HCT116 (cell line): Measurements from ENCODE around the gene PCNT. TPM values are rescaled to one million over a fixed set of nuclear protein-coding genes. Genes with fewer than 3 reads are reported as not detected.

Experiments used
- ATAC-seq: fragments of 200-7000 bp; cut with Tn5 transposase; 2 replicates; pipeline ENCODE4 v1.9.1; 2020; ENCODE audit warnings: mild to moderate bottlenecking, moderate library complexity
- BruUV-seq: library from RNA; stranded (reverse); fragments of 400-500 nt; replicated peaks from 2 replicates; lab custom pipeline; 2021; lab: Mats Ljungman, UMichigan
- CTCF ChIA-PET: fragments of 300-600 bp; sonication (Branson Sonifier 250); formaldehyde crosslinking; loops from one replicate; lab custom pipeline; 2021; ENCODE audit warnings: antibody characterized with exemption; lab: Charles Lee
- POLR2A ChIA-PET: fragments of 300-600, 350-600 bp; sonication (Branson Sonifier 250); formaldehyde crosslinking; loops from one replicate; lab custom pipeline; 2021; ENCODE audit warnings: antibody characterized with exemption; lab: Charles Lee
- RAD21 ChIA-PET, 2 experiments: fragments of 300-600 bp; sonication (Branson Sonifier 250); formaldehyde crosslinking; loops; one replicate each; lab custom pipeline; 2023; ENCODE audit warnings: low total read pairs in 2 of 2; ENCODE audit not compliant: uncharacterized antibody in 2 of 2, unreplicated experiment in 2 of 2, low non-redundant PET in 1 of 2; lab: Charles Lee
- DNase-seq: peaks from one replicate; pipeline ENCODE4 v3.0.0-alpha.2; 2010; ENCODE audit warnings: low read depth, low spot score
- H2AFZ ChIP-seq: fragments of 200-600 bp; shearing (Covaris generic), sonication (generic); 2 replicates; pipeline ENCODE4 v1.6.1; 2017; ENCODE audit warnings: low read depth, mixed run types, mixed read lengths, antibody characterized with exemption, low read length; ENCODE audit not compliant: poor library complexity, severe bottlenecking
- H3K27ac ChIP-seq: 2 replicates; pipeline ENCODE4 v1.5.1; 2012; ENCODE audit warnings: low read depth, low read length
- H3K27me3 ChIP-seq: fragments of 200-600 bp; sonication (generic); 2 replicates; pipeline ENCODE4 v1.6.1; 2016; ENCODE audit warnings: mixed run types, low read length, mixed read lengths; ENCODE audit not compliant: insufficient read depth
- H3K36me3 ChIP-seq, 2 experiments: fragments of 200-500 bp in 1 of 2; fragments of 200-600 bp in 1 of 2; sonication (Bioruptor generic) in 1 of 2; sonication (generic) in 1 of 2; 2 replicates each; pipeline versions ENCODE4 v1.5.1 to v1.6.1; 2014 to 2016; ENCODE audit warnings: low read length in 2 of 2, inconsistent platforms in 1 of 2, mixed read lengths in 1 of 2, mixed run types in 1 of 2; ENCODE audit not compliant: insufficient read depth in 2 of 2, control insufficient read depth in 1 of 2
- H3K4me1 ChIP-seq, 2 experiments: fragments of 200-600 bp in 1 of 2; sonication (generic) in 1 of 2; 2 replicates each; pipeline versions ENCODE4 v1.5.1 to v1.6.1; 2012 to 2017; ENCODE audit warnings: low read length in 2 of 2, inconsistent platforms in 1 of 2, mild to moderate bottlenecking in 1 of 2, mixed read lengths in 1 of 2, mixed run types in 1 of 2, moderate library complexity in 1 of 2; ENCODE audit not compliant: insufficient read depth in 2 of 2, control insufficient read depth in 1 of 2
- H3K4me2 ChIP-seq: fragments of 200-600 bp; sonication (generic); 2 replicates; pipeline ENCODE4 v1.6.1; 2017; ENCODE audit warnings: mixed run types, low read length, mixed read lengths
- H3K4me3 ChIP-seq, 2 experiments: fragments of 200-600 bp in 1 of 2; sonication (generic) in 1 of 2; replicated peaks in 1 of 2; 2 replicates each; pipeline ENCODE4 v1.5.1; 2011 to 2016; ENCODE audit warnings: low read length in 2 of 2, control low read depth in 1 of 2, low read depth in 1 of 2, mild to moderate bottlenecking in 1 of 2, mixed read lengths in 1 of 2, mixed run types in 1 of 2
- H3K79me2 ChIP-seq: fragments of 200-600 bp; sonication (generic); 2 replicates; pipeline ENCODE4 v1.6.1; 2017; ENCODE audit warnings: mild to moderate bottlenecking, mixed run types, low read length, moderate library complexity, mixed read lengths; ENCODE audit not compliant: insufficient read depth
- H3K9ac ChIP-seq: fragments of 200-600 bp; sonication (generic); 2 replicates; pipeline ENCODE4 v1.6.1; 2016; ENCODE audit warnings: low read length, mixed read lengths
- H3K9me2 ChIP-seq: fragments of 200-600 bp; sonication (generic), shearing (Covaris generic); 2 replicates; pipeline ENCODE4 v1.6.1; 2017; ENCODE audit warnings: mixed run types, mild to moderate bottlenecking, moderate library complexity; ENCODE audit not compliant: insufficient read depth
- H3K9me3 ChIP-seq, 2 experiments: fragments of 200-500 bp in 1 of 2; fragments of 200-600 bp in 1 of 2; sonication (Bioruptor generic) in 1 of 2; sonication (generic) in 1 of 2; 2 replicates each; pipeline ENCODE4 v1.6.1; 2014 to 2017; ENCODE audit warnings: low read length in 2 of 2, mixed read lengths in 2 of 2, inconsistent platforms in 1 of 2, low read depth in 1 of 2, mild to moderate bottlenecking in 1 of 2, mixed run types in 1 of 2, moderate library complexity in 1 of 2; ENCODE audit not compliant: control insufficient read depth in 1 of 2, insufficient read depth in 1 of 2
- H4K20me1 ChIP-seq: fragments of 200-600 bp; sonication (generic), shearing (Covaris generic); 2 replicates; pipeline ENCODE4 v1.6.1; 2017; ENCODE audit warnings: mixed run types, mild to moderate bottlenecking, moderate library complexity; ENCODE audit not compliant: insufficient read depth
- ATF3 ChIP-seq: IDR thresholded peaks from 2 replicates; pipeline ENCODE4 v1.6.1; 2012
- CBX3 ChIP-seq: IDR thresholded peaks from 2 replicates; pipeline ENCODE4 v1.6.1; 2012; ENCODE audit warnings: low read depth
- CEBPB ChIP-seq: IDR thresholded peaks from 2 replicates; pipeline ENCODE4 v1.6.1; 2012; ENCODE audit warnings: low read depth
- ELF1 ChIP-seq: IDR thresholded peaks from 2 replicates; pipeline ENCODE4 v1.6.1; 2012; ENCODE audit warnings: low read depth, borderline replicate concordance
- EZH2 ChIP-seq: fragments of 200-600 bp; sonication (generic); IDR thresholded peaks from 2 replicates; pipeline ENCODE4 v1.6.1; 2017; ENCODE audit warnings: antibody characterized with exemption, mixed run types
- EZH2phosphoT487 ChIP-seq: fragments of 200-600 bp; IDR thresholded peaks from 2 replicates; pipeline ENCODE4 v1.6.1; 2018; ENCODE audit warnings: antibody characterized with exemption, borderline replicate concordance
- JUND ChIP-seq: IDR thresholded peaks from 2 replicates; pipeline ENCODE4 v1.6.1; 2012
- POLR2A ChIP-seq: IDR thresholded peaks from 2 replicates; pipeline ENCODE4 v1.7.0; 2011; ENCODE audit warnings: borderline replicate concordance; ENCODE audit not compliant: insufficient read depth, insufficient read length; ENCODE audit errors: extremely low read depth
- POLR2AphosphoS5 ChIP-seq: IDR thresholded peaks from 2 replicates; pipeline ENCODE4 v1.6.1; 2011; ENCODE audit warnings: mild to moderate bottlenecking, low read depth, low read length, moderate library complexity
- RAD21 ChIP-seq: IDR thresholded peaks from 2 replicates; pipeline ENCODE4 v1.6.1; 2012; ENCODE audit warnings: low read depth, mild to moderate bottlenecking
- SIN3A ChIP-seq: IDR thresholded peaks from 2 replicates; pipeline ENCODE4 v1.6.1; 2012; ENCODE audit warnings: low read depth
- SRF ChIP-seq: IDR thresholded peaks from 2 replicates; pipeline ENCODE4 v1.6.1; 2012; ENCODE audit warnings: low read depth
- TCF7L2 ChIP-seq: IDR thresholded peaks from 2 replicates; pipeline ENCODE4 v1.7.0; 2011; ENCODE audit warnings: borderline replicate concordance, inconsistent platforms; ENCODE audit not compliant: insufficient read depth, insufficient read length; ENCODE audit errors: extremely low read depth
- ZBTB33 ChIP-seq: IDR thresholded peaks from 2 replicates; pipeline ENCODE4 v1.6.1; 2011; ENCODE audit warnings: mild to moderate bottlenecking, low read length, moderate library complexity; ENCODE audit not compliant: insufficient replicate concordance; ENCODE audit errors: extremely low read depth
- ZFX ChIP-seq: fragments of 450-650 bp; IDR thresholded peaks from 2 replicates; pipeline ENCODE4 v1.6.1; 2017
- ZNF274 ChIP-seq: fragments of 200-500 bp; sonication (Bioruptor generic); IDR thresholded peaks from 2 replicates; pipeline ENCODE4 v1.6.1; 2014; ENCODE audit warnings: mild to moderate bottlenecking, low read depth, low read length, inconsistent platforms
- intact Hi-C: fragments of 100-400 bp; cut with micrococcal nuclease; formaldehyde crosslinking; loops from 2 replicates; pipeline ENCODE4 v1.10.0; 2022
- total RNA-seq: library from RNA; stranded (reverse); gene quantifications from one replicate; pipeline ENCODE4 v1.2.1, GENCODE V29; 2021; ENCODE audit not compliant: unreplicated experiment
- TF ChIP-seq, protein P1 (sequence below): IDR thresholded peaks from 2 replicates; pipeline ENCODE4 v1.6.1; 2012
- TF ChIP-seq, protein P2 (sequence below), 3 experiments: fragments of 200-600 bp in 1 of 3; sonication (generic) in 1 of 3; IDR thresholded peaks in 2 of 3; conservative IDR thresholded peaks in 1 of 3; 2 replicates each; pipeline ENCODE4 v1.5.1; 2012 to 2017; ENCODE audit warnings: low read depth in 2 of 3, low read length in 2 of 3, antibody characterized with exemption in 1 of 3, borderline replicate concordance in 1 of 3, control low read depth in 1 of 3, mild to moderate bottlenecking in 1 of 3, mixed read lengths in 1 of 3, mixed run types in 1 of 3, moderate library complexity in 1 of 3; ENCODE audit not compliant: insufficient read depth in 1 of 3

PCNT gene
- total RNA-seq, 1 experiment from 2014 or later = 43.6 TPM

GRCh38 chr21:46350571-46350970 lies 26.6 kb downstream of the PCNT start:
- peaks cover 17 to 43% of the 10 kb centered on the region in 2 experiments; a peak in 3 of 4 replicates for H3K36me3 ChIP-seq

More at GRCh38 chr21:46350571-46350970, 26.6 kb downstream of the PCNT start:
- POLR2A ChIA-PET = no interaction called here
- H3K4me2 ChIP-seq = no peak overlapping the region
- no peaks in the 10 kb centered on the region for H3K9me3 ChIP-seq
- H3K4me1 ChIP-seq = no peaks in the 10 kb centered on the region
- no TSS peak for BruUV-seq
- no peaks in the 10 kb centered on the region for H3K9me2 ChIP-seq
- H3K27me3 ChIP-seq = no peaks in the 10 kb centered on the region
- DNase-seq = no peak
- H3K4me3 ChIP-seq = no peak overlapping the region
- TF ChIP-seq CBX3 = no peak
- TF ChIP-seq, protein P1, sequence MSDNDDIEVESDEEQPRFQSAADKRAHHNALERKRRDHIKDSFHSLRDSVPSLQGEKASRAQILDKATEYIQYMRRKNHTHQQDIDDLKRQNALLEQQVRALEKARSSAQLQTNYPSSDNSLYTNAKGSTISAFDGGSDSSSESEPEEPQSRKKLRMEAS = no peak
- TF ChIP-seq ZFX = no peak
- no peak for TF ChIP-seq EZH2
- TF ChIP-seq, protein P2, sequence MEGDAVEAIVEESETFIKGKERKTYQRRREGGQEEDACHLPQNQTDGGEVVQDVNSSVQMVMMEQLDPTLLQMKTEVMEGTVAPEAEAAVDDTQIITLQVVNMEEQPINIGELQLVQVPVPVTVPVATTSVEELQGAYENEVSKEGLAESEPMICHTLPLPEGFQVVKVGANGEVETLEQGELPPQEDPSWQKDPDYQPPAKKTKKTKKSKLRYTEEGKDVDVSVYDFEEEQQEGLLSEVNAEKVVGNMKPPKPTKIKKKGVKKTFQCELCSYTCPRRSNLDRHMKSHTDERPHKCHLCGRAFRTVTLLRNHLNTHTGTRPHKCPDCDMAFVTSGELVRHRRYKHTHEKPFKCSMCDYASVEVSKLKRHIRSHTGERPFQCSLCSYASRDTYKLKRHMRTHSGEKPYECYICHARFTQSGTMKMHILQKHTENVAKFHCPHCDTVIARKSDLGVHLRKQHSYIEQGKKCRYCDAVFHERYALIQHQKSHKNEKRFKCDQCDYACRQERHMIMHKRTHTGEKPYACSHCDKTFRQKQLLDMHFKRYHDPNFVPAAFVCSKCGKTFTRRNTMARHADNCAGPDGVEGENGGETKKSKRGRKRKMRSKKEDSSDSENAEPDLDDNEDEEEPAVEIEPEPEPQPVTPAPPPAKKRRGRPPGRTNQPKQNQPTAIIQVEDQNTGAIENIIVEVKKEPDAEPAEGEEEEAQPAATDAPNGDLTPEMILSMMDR (IDR thresholded peaks at IDR 0.05 in 2 of 3, conservative IDR thresholded peaks at IDR 0.05 in 1 of 3; ENCODE audit: borderline replicate concordance in 1 of 3, insufficient read depth in 1 of 3, low read depth in 2 of 3, low read length in 2 of 3) = no peak
- TF ChIP-seq CEBPB = no peak
- no peak for TF ChIP-seq SRF
- TF ChIP-seq POLR2A = no peak
- no peak for TF ChIP-seq ELF1
- TF ChIP-seq TCF7L2 = no peak
- TF ChIP-seq ZBTB33 = no peak
- no peak for TF ChIP-seq EZH2phosphoT487
- no peak for TF ChIP-seq SIN3A
- no peak for TF ChIP-seq JUND
- no peak for TF ChIP-seq POLR2AphosphoS5
- TF ChIP-seq RAD21 = no peak
- TF ChIP-seq ZNF274 = no peak
- TF ChIP-seq ATF3 = no peak
- H4K20me1 ChIP-seq = no peaks in the 10 kb centered on the region
- no peak overlapping the region for H2AFZ ChIP-seq
- no peak overlapping the region for H3K27ac ChIP-seq
- ATAC-seq = no peak
- H3K9ac ChIP-seq = no peak overlapping the region
- intact Hi-C loops = no loop called here
- H3K79me2 ChIP-seq = no peaks in the 10 kb centered on the region
- CTCF ChIA-PET = no interaction called here
- RAD21 ChIA-PET = no interaction called here
